Epithelial cell of esophagus (primary cell): Measurements from ENCODE around the gene PTPRN2.
"Not testable (repeated sequence)": the region's sequence is repeated elsewhere in the genome, so short reads cannot be mapped to it uniquely, and the experiment has no call there.

Experiments used
- DNase-seq: peaks from one replicate; pipeline ENCODE4 v3.0.0; 2010; ENCODE audit warnings: low read depth
- H3K4me3 ChIP-seq: 2 replicates; pipeline ENCODE4 v1.5.1; 2011; ENCODE audit warnings: mild to moderate bottlenecking, low read length, control low read depth
- CTCF ChIP-seq: IDR thresholded peaks from 2 replicates; pipeline ENCODE4 v1.5.1; 2011; ENCODE audit warnings: low read depth, mild to moderate bottlenecking, low read length, control low read depth, inconsistent platforms; ENCODE audit not compliant: insufficient read depth; ENCODE audit errors: missing control alignments

The PTPRN2 gene

DNA sequence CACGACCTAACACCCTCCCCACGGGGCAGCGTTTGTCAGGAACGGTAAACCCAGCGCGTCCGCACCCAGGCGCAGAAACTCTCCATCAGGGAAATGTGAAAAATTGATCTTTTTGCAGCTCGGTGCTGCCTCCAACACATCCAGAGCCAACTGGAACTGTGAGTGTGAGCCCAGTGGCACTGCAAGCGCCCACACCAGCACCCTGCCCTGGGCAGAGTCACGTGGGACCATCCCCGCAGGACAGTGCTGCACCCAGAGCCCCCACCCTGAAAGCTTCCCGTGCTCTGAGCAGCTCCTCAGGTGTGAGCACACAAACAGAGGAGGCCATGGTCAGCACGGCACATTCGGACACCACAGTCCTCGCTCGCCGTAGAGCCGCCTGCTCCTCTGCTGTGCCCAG, 919.9 kb downstream of the PTPRN2 start:
- no peak for DNase-seq
- no peak for TF ChIP-seq CTCF
- H3K4me3 ChIP-seq = no peak overlapping the region

GRCh38 chr7:157667261-157667660, 920.4 kb downstream of the PTPRN2 start:
- H3K4me3 ChIP-seq = no peak overlapping the region
- DNase-seq = no peak
- no peak for TF ChIP-seq CTCF

DNA sequence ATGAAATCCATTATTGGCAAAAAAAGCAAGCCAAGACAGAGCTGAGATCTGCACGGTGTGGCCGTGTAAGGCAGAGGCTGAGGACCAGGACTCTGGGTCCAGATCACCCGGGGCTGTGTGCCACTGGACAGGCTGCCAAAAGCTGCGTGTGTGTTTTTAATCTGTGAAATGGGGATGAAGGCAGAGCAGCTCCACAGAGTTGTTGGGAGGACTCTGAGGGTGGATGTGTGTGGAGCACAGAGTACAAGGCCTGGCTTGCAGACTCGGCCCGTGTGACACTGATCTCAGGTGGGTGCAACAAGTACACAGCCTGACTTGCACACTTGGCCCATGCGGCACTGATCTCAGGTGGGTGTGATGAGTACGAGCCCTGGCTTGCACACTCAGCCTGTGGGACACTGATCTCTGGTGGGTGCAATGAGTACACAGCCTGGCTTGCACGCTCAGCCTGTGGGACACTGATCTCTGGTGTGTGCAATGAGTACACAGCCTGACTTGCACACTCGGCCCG, 921.0 kb downstream of the PTPRN2 start:
- H3K4me3 ChIP-seq = no peak overlapping the region
- TF ChIP-seq CTCF = no peak
- no peak for DNase-seq

GRCh38 chr7:157665634-157665988, 922.0 kb downstream of the PTPRN2 start:
- not testable (repeated sequence) for H3K4me3 ChIP-seq, DNase-seq

GRCh38 chr7:157664871-157665633, 922.6 kb downstream of the PTPRN2 start:
- TF ChIP-seq CTCF = no peak
- DNase-seq = no peak
- no peak overlapping the region for H3K4me3 ChIP-seq

DNA sequence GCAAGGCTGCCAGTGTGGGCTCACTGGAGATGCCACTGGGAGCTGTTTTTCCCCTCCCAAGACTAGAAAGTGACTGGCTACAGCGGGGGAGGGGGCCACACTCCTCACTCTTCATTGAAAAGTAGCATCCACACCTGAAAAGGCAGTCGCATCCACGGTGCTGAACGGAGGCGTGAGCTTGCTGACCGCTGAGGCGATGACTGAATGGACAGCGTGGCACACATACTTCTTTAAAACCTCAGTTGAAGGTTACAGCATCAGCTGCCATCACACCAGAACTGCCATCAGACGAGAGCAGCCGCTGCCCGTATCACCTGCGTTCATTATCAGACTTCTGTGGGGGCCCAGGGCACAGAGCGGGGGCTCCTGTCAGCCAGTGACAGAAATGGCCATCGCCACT, 923.6 kb downstream of the PTPRN2 start:
- no peak overlapping the region for H3K4me3 ChIP-seq
- no peak for DNase-seq
- TF ChIP-seq CTCF = no peak

DNA sequence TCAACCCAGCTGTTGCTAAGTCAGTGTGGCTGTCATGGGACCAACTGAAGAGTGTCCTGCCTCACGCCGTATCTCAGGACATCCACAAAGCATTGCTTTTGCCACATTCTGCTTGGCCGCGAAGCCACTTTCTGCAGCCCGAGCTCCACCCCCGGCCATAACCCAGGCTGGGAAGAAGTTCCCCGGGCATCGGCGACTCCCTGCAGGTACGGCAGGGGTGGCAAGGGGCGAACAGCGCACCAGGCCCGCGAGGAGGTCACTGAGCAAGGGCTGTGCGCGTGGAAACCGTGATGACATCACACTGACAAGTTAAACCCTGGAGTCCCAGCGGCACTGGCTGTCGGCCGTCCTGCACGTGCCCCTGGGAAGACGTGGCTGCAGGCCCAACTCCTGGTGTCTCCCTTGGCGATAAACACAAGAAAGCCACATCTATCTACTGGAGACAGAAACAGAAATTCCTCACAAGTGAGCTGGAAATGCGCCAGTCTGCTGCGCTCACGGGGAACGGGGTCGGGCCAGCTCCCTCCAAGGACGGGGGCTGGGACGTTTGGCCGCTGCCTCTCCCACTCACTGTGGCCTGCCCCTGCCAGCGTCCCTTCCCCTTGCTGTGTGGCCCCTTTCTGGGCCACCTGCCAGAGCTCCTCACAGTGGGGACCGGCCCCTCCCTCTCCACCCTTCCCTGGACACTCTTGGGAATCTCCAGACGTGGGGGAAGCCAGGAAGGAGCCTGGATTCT, 924.5 kb downstream of the PTPRN2 start:
- DNase-seq = no peak
- H3K4me3 ChIP-seq = no peak overlapping the region
- TF ChIP-seq CTCF = no peak
